Activated effector memory CD4-positive, alpha-beta T cell treated with Interleukin-2 at 50 U/mL for 16 hours (primary cell): Measurements from ENCODE around the gene FER1L5.
"Not testable (repeated sequence)": the region's sequence is repeated elsewhere in the genome, so short reads cannot be mapped to it uniquely, and the experiment has no call there.

Experiments used
- DNase-seq: peaks from one replicate; pipeline ENCODE4 v3.0.0-alpha.2; 2020

FER1L5 gene

GRCh38 chr2:96637385-96638143 is 5.0 kb upstream of the FER1L5 start:
- DNase-seq, result peak; percentile 73

- peak; percentile 85 for DNase-seq
These were observed 4.1 kb upstream of the FER1L5 start, which contains the start of gene KANSL3 for GRCh38 chr2:96638144-96639121. Gene KANSL3 (minus strand): TSS chr2:96638312. CDS start chr2:96637135, 1,177 bp downstream.

GRCh38 chr2:96647681-96648080 is 5.1 kb downstream of the FER1L5 start:
- no peak for DNase-seq

GRCh38 chr2:96648306-96648930 is 5.9 kb downstream of the FER1L5 start:
- no peak for DNase-seq

DNA sequence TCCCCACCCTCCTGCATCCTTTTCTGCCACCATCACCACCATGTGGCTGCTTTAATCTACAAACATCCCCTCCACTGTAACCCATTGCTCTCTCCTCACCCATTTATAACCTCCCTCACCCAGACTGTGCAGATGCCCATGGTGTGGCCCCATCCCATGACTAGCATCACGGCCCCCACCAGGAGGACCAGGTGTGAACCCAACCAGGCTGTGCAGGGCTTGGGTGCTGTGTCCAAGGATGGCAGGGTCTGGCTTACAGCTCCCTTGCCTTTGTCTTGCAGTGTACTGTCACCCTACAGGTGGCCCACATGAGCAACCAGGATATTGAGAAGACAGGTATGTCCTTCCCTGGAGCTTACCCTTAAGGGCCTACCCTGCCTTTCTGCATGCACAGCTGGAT is 6.8 kb downstream of the FER1L5 start:
- DNase-seq, result no peak

- no peak for DNase-seq
These were observed 9.2 kb downstream of the FER1L5 start for GRCh38 chr2:96651793-96652192.

DNA sequence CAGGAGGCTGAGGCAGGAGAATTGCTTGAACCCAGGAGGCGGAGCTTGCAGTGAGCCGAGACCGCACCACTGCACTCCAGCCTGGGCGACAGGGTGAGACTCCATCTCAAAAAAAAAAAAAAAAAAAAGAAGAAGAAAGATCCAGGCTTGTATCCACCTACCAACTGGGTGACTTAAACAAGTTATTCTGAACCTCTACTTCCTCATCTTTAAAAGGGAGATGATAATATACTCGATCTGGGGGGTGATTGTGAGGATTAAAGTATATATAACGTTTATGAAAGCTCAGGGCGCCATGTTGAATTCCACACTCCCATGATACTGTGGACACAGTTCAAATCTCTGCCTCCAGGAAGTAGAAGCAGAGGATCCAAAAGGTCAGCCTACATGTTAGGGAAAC is 12.2 kb downstream of the FER1L5 start:
- not testable (repeated sequence) for DNase-seq

- no peak for DNase-seq
These were observed 13.0 kb downstream of the FER1L5 start for GRCh38 chr2:96655526-96655925.

DNA sequence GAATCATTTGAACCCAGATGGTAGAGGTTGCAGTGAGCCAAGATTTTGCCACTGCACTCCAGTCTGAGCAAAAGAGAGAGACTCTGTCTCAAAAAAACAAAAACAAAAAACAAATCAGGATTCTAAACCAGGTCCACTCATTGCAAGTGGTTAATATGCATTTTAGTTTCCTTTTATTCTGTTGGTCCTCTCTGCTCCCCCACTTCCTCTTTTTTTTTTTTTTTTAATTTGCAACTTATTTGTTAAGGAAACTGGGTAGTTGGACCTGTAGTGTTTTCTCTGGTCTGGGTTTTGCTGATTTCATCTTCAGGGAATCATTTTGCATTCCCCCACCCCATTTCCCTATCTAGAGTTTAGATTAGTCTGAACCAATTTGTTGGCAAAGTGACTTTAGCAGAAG is 14.0 kb downstream of the FER1L5 start:
- no peak for DNase-seq

DNA sequence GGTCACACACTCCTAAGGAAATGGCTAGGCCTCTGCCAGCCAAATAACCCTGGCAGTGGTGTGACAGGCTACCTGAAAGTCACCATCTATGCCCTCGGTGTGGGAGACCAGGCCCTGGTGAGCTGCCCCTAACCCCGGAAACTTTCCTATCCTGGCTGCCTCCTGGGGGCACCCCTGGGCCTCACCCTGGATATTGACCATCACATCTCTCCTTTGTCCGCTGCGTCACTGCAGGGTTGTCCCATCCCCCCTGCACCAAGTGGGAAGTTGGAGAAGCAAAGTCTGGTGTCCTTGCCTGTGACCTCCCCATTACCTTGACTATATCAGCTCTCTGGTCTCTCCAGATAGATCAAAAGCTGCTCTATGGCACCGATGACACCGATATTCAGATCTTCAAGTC is 18.8 kb downstream of the FER1L5 start:
- no peak for DNase-seq

GRCh38 chr2:96662360-96662759 is 19.8 kb downstream of the FER1L5 start:
- no peak for DNase-seq

DNA sequence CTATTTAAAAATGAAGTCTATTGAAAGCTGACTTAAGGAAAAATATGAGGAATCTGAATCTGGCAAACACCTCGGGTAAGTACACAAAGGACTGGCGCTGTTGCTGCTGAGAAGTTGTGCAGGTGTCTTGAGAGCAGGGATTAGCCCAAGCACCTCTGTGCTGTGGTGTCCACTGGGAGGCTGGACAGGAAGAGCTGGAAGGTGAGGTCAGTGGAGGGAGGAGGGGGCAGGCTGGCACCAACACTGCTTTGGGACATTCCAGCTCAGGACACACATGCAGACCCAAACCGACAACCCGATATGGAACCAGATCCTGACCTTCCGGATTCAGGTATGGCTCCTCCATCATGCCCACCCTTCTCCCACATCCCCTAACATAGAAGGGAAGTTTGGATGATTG is 20.6 kb downstream of the FER1L5 start:
- no peak for DNase-seq

- no peak for DNase-seq
These were observed 21.3 kb downstream of the FER1L5 start for GRCh38 chr2:96663829-96664228.

DNA sequence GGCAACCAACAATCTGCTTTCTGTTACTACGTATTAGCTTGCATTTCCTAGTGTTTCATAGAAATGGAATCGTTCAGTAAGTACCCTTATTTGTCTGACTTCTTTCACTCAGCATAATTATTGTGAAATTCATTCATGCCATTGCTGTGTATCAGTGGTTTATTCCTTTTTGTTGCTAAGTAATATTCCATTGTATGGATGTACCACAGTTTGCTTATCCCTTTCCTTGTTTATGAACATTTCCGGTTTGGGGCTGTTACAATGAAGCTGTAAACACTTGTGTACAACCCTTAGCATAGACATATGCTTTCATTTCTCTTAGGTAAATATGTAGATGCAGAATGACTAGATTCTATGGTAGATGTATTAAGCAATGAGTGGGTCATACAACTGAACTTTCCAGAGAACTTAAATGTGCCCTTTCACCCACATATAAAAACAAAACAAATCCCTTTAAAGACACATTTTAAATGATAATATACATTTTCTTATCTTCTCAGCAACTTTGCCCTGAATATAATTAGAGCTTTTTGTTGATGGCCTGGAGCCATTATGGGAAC is 21.9 kb downstream of the FER1L5 start:
- DNase-seq, result no peak

GRCh38 chr2:96665083-96665569 is 22.6 kb downstream of the FER1L5 start:
- no peak for DNase-seq

- DNase-seq, result not testable (repeated sequence)
These were observed 23.2 kb downstream of the FER1L5 start for GRCh38 chr2:96665717-96666116.

DNA sequence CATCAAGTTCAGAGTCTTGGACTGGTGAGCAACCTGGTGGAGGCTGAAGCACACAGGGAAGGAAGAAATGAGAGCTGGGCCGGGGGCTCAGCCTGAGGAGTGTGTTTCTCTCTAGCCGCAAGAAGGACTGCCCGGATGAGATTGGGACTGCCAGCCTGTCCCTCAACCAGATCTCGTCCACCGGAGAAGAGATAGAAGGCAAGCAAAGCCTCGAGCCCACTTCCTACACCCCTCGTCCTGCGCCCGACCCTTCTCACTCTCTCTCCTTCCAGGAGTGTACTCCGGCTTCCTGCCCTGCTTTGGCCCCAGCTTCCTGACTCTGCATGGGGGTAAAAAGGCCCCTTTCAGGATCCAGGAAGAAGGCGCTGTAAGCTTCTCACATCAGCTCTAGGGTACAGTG is 26.2 kb downstream of the FER1L5 start:
- no peak for DNase-seq

DNA sequence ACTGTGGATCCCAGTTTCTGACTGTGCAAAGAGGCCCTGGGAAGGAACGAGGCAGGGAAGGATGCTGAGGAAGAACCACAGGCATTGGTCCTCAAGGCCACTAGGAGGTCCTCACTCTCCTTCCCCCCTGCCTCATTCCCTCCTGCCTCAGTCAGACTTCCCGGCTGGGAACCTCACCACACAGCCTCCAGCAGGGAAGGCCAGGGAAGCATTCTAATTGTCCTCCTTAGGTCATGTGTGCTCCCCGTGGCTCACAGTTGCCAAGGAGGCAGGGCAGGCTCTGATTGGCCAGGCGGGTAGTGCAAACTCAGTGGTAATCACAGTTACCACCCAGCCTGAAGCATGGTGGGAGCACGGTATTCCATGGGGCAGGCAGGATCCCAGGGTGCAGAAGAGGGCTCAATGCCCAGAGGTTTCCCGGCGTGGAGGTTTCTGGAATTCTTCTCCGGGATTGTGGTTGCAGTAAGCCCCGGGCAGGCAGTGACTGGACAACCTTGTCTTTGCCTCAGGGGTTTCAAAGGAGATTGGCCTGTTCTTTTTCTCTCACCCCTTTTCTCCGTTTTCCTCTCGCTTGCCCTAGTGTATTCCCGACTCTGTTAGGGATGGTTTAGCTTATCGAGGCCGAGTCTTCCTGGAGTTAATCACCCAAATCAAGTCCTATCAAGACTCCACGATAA is 27.1 kb downstream of the FER1L5 start:
- DNase-seq, result no peak

- no peak for DNase-seq
These were observed 37.3 kb downstream of the FER1L5 start for GRCh38 chr2:96679848-96680247.

- no peak for DNase-seq
These were observed 38.1 kb downstream of the FER1L5 start for GRCh38 chr2:96680561-96681141.

DNA sequence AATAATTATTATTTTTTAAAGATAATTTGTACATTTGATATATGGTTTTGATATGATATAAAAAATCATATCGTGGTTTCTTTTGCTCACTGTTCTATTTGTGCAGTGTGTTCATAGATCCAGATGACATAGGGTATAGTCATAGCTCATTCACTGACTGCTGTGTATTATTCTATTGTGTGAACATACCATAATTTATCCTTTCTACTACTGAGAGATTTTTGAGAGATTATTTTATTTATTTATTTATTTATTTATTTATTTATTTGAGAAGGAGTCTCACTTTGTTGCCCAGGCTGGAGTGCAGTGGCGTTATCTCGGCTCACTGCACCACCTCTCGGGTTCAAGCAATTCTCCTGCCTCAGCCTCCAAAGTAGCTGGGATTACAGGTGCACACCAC is 39.0 kb downstream of the FER1L5 start:
- no peak for DNase-seq

DNA sequence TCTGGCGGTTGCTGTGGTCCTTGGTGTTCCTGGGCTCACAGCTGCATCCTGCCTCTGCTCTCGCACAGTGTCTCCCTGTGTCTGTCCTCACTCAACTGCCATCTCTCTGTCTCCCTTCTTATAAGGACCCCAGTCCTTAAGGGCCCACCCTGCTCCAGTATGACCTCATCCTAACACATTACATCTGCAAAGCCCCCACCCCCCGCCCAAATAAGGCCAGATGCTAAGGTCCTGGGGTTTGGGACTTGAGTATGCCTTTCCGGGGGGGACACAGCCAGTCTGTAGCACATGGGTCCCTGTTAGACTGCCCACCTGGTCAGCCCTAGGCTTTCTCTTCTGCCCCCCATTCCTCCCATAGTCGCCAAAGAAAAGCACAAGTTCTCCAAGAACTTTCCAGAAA is 40.7 kb downstream of the FER1L5 start:
- no peak for DNase-seq
